Subcutaneous abdominal adipose tissue (tissue), 5 donors: ENCODE data around the gene VCL.

ENCODE experiments used
- H3K27ac ChIP-seq: one replicate; pipeline ENCODE4 v1.7.0; 2013; ENCODE audit warnings: low read depth, mild to moderate bottlenecking, inconsistent platforms, low read length, moderate library complexity
- H3K27me3 ChIP-seq, 5 donors: one replicate each; pipeline ENCODE4 v1.7.0; 2013; ENCODE audit warnings: low read length in 5 of 5, inconsistent platforms in 1 of 5; ENCODE audit not compliant: control insufficient read depth in 5 of 5, insufficient read depth in 4 of 5
- H3K36me3 ChIP-seq, 5 donors: one replicate each; pipeline ENCODE4 v1.7.0; 2013; ENCODE audit warnings: low read length in 5 of 5; ENCODE audit not compliant: control insufficient read depth in 5 of 5, insufficient read depth in 5 of 5
- H3K4me1 ChIP-seq, 5 donors: one replicate each; pipeline ENCODE4 v1.7.0; 2013; ENCODE audit warnings: low read length in 5 of 5, mild to moderate bottlenecking in 3 of 5, moderate library complexity in 1 of 5; ENCODE audit not compliant: control insufficient read depth in 5 of 5, insufficient read depth in 5 of 5
- H3K4me3 ChIP-seq, 5 donors: one replicate each; pipeline ENCODE4 v1.7.0; 2013; ENCODE audit warnings: low read length in 5 of 5, low read depth in 1 of 5
- H3K9ac ChIP-seq, 5 donors: one replicate each; pipeline ENCODE4 v1.7.0; 2013; ENCODE audit warnings: low read length in 5 of 5, mild to moderate bottlenecking in 4 of 5, moderate library complexity in 3 of 5
- H3K9me3 ChIP-seq, 5 donors: one replicate each; pipeline ENCODE4 v1.7.0; 2013; ENCODE audit warnings: low read length in 5 of 5; ENCODE audit not compliant: control insufficient read depth in 5 of 5
- donor health status: healthy.
- donor health status: healthy.
- donor health status: healthy.
- donor health status: healthy.
- donor health status: healthy.

The VCL gene

GRCh38 chr10:74079936-74080590 lies 82.1 kb downstream of the VCL start:
- Histone ChIP-seq H3K4me1 (peaks cover 0 to 33% (median 23%) of the 10 kb centered on the region in 5 donors), H3K36me3 (peaks cover under 1 to 23% (median 13%) of the 10 kb centered on the region in 5 donors), H3K4me3 (no peak overlapping the region), H3K27me3 (no peaks in the 10 kb centered on the region), H3K9ac (no peak overlapping the region), H3K9me3 (no peaks in the 10 kb centered on the region), H3K27ac (peak overlapping the region; percentile 87)

- Histone ChIP-seq H3K4me1 (peaks cover 0 to 32% (median 24%) of the 10 kb centered on the region in 5 donors), H3K9me3 (no peaks in the 10 kb centered on the region), H3K36me3 (peaks cover 0 to 17% (median 8%) of the 10 kb centered on the region in 5 donors), H3K4me3 (no peak overlapping the region), H3K27me3 (no peaks in the 10 kb centered on the region), H3K27ac (peak overlapping the region; percentile 87), H3K9ac (no peak overlapping the region)
These were observed 83.4 kb downstream of the VCL start for GRCh38 chr10:74081192-74081803.

GRCh38 chr10:74081941-74082718 lies 84.2 kb downstream of the VCL start:
- Histone ChIP-seq H3K9me3 (no peaks in the 10 kb centered on the region), H3K9ac (peak overlapping the region in 1 of 5 donors; percentile 72), H3K36me3 (peaks cover 0 to 18% (median 8%) of the 10 kb centered on the region in 5 donors), H3K27me3 (no peaks in the 10 kb centered on the region), H3K4me3 (no peak overlapping the region), H3K4me1 (peaks cover 0 to 31% (median 22%) of the 10 kb centered on the region in 5 donors), H3K27ac (peak overlapping the region; percentile 87)

- peaks cover 0 to 31% (median 22%) of the 10 kb centered on the region in 5 donors for H3K4me1 ChIP-seq
These were observed 85.4 kb downstream of the VCL start for GRCh38 chr10:74083304-74083703.

GRCh38 chr10:74084955-74085354 lies 87.0 kb downstream of the VCL start:
- Histone ChIP-seq H3K4me1 (peaks cover 0 to 39% (median 23%) of the 10 kb centered on the region in 5 donors), H3K27me3 (no peaks in the 10 kb centered on the region), H3K4me3 (no peak overlapping the region), H3K36me3 (peaks cover 6 to 25% (median 20%) of the 10 kb centered on the region in 5 donors), H3K9me3 (no peaks in the 10 kb centered on the region), H3K9ac (no peak overlapping the region), H3K27ac (peak overlapping the region; percentile 13)

More at GRCh38 chr10:74083304-74083703, 85.4 kb downstream of the VCL start:
- H3K27me3 ChIP-seq, result no peaks in the 10 kb centered on the region
- peak overlapping the region in 1 of 5 donors; percentile 72 for H3K9ac ChIP-seq
- H3K27ac ChIP-seq, result peak overlapping the region; percentile 87
- no peaks in the 10 kb centered on the region for H3K9me3 ChIP-seq
- H3K36me3 ChIP-seq, result peaks cover 0 to 15% (median 8%) of the 10 kb centered on the region in 5 donors
- no peak overlapping the region for H3K4me3 ChIP-seq

GRCh38 chr10:74086317-74086716 lies 88.4 kb downstream of the VCL start:
- Histone ChIP-seq H3K9ac (no peak overlapping the region), H3K9me3 (no peaks in the 10 kb centered on the region), H3K36me3 (peaks cover 13 to 38% (median 32%) of the 10 kb centered on the region in 5 donors), H3K4me3 (no peak overlapping the region), H3K27ac (peak overlapping the region; percentile 53), H3K27me3 (no peaks in the 10 kb centered on the region), H3K4me1 (peaks cover 0 to 33% (median 18%) of the 10 kb centered on the region in 5 donors)

GRCh38 chr10:74088722-74089121 lies 90.8 kb downstream of the VCL start:
- Histone ChIP-seq H3K4me3 (no peak overlapping the region), H3K9ac (peak overlapping the region in 1 of 5 donors; percentile 2), H3K4me1 (peaks cover 0 to 19% (median 5%) of the 10 kb centered on the region in 5 donors), H3K9me3 (no peaks in the 10 kb centered on the region), H3K27me3 (no peaks in the 10 kb centered on the region), H3K27ac (peak overlapping the region; percentile 20), H3K36me3 (peaks cover 13 to 54% (median 34%) of the 10 kb centered on the region in 5 donors)

GRCh38 chr10:74092372-74092771 lies 94.5 kb downstream of the VCL start:
- H3K4me3 ChIP-seq, result no peak overlapping the region
- H3K27ac ChIP-seq, result no peak overlapping the region
- H3K27me3 ChIP-seq, result no peaks in the 10 kb centered on the region
- H3K9ac ChIP-seq, result no peak overlapping the region
- H3K36me3 ChIP-seq, result peaks cover 18 to 74% (median 54%) of the 10 kb centered on the region in 5 donors
- peaks cover 0 to 12% (median 5%) of the 10 kb centered on the region in 5 donors for H3K4me1 ChIP-seq
- H3K9me3 ChIP-seq, result no peaks in the 10 kb centered on the region

- Histone ChIP-seq H3K4me3 (no peak overlapping the region), H3K4me1 (peaks cover 0 to 11% (median 5%) of the 10 kb centered on the region in 5 donors), H3K27me3 (no peaks in the 10 kb centered on the region), H3K9me3 (no peaks in the 10 kb centered on the region), H3K9ac (no peak overlapping the region), H3K36me3 (peaks cover 29 to 85% (median 65%) of the 10 kb centered on the region in 5 donors), H3K27ac (no peak overlapping the region)
These were observed 95.7 kb downstream of the VCL start for GRCh38 chr10:74093530-74094164.
